Measurements from ENCODE around the gene CHST11. TPM values are rescaled to one million over a fixed set of nuclear protein-coding genes. Genes with fewer than 3 reads are reported as not detected.

The CHST11 gene
- total and polyA plus RNA-seq, 9 donors: 4.0 to 39.9 (median 20.1) TPM

DNA sequence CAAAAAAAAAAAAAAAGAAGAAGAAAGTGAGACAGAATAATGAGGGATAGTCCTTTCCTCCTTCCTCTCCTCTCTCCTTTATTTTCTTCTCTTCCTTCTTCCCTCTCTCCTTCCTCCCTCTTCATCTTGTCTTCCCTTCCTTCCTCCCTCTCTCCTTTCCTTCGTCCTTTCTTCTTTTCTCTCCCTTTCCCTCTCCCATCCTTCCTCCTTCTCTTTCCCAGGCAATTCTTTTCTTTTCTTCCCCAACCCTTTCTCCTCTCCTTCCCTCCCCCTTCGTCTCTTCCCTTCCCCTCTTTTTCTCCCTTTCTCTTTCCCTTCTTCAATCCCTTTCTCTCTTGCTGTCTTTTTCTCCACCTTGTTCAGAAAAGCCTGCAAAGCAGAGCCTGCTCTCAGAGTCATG is 3.6 kb upstream of the CHST11 start:
- no peak overlapping the region for H3K27ac ChIP-seq
- WGBS, 3 donors: 92 to 95% (median 94%) methylated on average over 2 of the region's 2 CpGs
- TF ChIP-seq POLR2A (IDR thresholded peaks at IDR 0.05) (no peak), EP300 (IDR thresholded peaks at IDR 0.05) (no peak)
- TF ChIP-seq, protein P1, sequence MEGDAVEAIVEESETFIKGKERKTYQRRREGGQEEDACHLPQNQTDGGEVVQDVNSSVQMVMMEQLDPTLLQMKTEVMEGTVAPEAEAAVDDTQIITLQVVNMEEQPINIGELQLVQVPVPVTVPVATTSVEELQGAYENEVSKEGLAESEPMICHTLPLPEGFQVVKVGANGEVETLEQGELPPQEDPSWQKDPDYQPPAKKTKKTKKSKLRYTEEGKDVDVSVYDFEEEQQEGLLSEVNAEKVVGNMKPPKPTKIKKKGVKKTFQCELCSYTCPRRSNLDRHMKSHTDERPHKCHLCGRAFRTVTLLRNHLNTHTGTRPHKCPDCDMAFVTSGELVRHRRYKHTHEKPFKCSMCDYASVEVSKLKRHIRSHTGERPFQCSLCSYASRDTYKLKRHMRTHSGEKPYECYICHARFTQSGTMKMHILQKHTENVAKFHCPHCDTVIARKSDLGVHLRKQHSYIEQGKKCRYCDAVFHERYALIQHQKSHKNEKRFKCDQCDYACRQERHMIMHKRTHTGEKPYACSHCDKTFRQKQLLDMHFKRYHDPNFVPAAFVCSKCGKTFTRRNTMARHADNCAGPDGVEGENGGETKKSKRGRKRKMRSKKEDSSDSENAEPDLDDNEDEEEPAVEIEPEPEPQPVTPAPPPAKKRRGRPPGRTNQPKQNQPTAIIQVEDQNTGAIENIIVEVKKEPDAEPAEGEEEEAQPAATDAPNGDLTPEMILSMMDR (IDR thresholded peaks at IDR 0.05): no peak
- H3K9me3 ChIP-seq: no peaks in the 10 kb centered on the region
- intact Hi-C loops (cut with DNase I): loop anchor here in 1 of 4 donors (10.0 kb wide), 1 partner anchor 412 kb away; no protein-coding TSS in a partner anchor
- H3K4me1 ChIP-seq (ENCODE audit: insufficient read depth): no peaks in the 10 kb centered on the region
- no peak overlapping the region for H3K4me3 ChIP-seq
- DNase-seq: no peak
- H3K36me3 ChIP-seq: no peaks in the 10 kb centered on the region
- H3K27me3 ChIP-seq: no peaks in the 10 kb centered on the region

- Histone ChIP-seq H3K27me3 (no peaks in the 10 kb centered on the region), H3K4me3 (no peak overlapping the region), H3K27ac (no peak overlapping the region), H3K9me3 (no peaks in the 10 kb centered on the region), H3K4me1 (ENCODE audit: insufficient read depth) (no peaks in the 10 kb centered on the region), H3K36me3 (no peaks in the 10 kb centered on the region)
- no peak for DNase-seq
- WGBS, 3 donors: 90 to 100% (median 97%) methylated on average over 1 of the region's 1 CpG
- TF ChIP-seq EP300 (IDR thresholded peaks at IDR 0.05) (no peak), POLR2A (IDR thresholded peaks at IDR 0.05) (no peak)
- TF ChIP-seq, protein P1 (IDR thresholded peaks at IDR 0.05): no peak
- intact Hi-C loops (cut with DNase I): loop anchor here in 1 of 4 donors (10.0 kb wide), 1 partner anchor 410 kb away; no protein-coding TSS in a partner anchor
Observed at GRCh38 chr12:104454997-104455396, 1.8 kb upstream of the CHST11 start.

DNA sequence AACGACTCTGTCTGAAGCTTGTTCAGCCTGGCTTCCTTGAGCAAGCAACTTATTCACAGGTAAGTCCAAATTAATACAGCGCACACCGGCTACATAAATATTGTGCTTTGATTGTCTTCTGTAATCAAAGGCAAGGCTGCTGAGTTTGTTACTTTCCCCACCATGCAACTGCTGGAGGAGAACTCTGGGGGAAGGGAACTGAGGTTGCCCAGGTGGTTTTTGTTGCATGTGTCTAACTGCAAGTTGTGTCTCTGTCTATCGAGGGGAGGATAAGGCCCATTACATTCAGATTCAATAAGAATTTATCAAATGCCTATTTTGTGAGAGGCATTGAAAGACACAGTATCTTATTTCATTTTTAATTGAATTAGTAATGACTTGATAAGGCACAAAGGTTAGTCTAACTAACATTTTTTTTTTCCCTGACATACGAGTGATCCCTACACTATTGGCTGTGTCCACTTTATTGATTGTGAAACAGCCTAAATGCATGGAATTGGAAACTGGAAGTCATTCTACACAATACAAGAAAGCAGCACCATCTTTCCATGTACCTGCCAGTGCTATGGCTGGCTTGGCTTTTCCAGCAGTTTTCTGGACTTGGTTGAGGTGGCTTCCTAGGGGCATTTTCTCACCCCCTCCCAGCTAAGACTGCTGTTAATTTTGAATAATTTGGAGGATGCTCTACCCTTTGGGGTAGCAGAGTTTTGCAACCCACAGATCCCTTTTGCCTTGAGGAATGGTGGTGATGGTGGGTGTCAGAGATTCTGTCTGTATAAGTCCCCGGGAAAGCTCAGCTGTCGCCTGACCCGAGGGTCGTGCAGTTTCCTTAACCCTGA is 951 bp upstream of the CHST11 start:
- no peaks in the 10 kb centered on the region for H3K4me1 ChIP-seq (ENCODE audit: insufficient read depth)
- no peaks in the 10 kb centered on the region for H3K36me3 ChIP-seq
- H3K4me3 ChIP-seq: peak overlapping the region; percentile 72
- TF ChIP-seq EP300 (IDR thresholded peaks at IDR 0.05): no peak
- no peak for DNase-seq
- H3K9me3 ChIP-seq: no peaks in the 10 kb centered on the region
- WGBS, 3 donors: 32 to 37% (median 33%) methylated on average over 9 of the region's 9 CpGs
- no peak overlapping the region for H3K27ac ChIP-seq
- intact Hi-C loops (cut with DNase I): loop anchor here in 1 of 4 donors (10.0 kb wide), 1 partner anchor 409 kb away; no protein-coding TSS in a partner anchor
- H3K27me3 ChIP-seq: no peaks in the 10 kb centered on the region

DNA sequence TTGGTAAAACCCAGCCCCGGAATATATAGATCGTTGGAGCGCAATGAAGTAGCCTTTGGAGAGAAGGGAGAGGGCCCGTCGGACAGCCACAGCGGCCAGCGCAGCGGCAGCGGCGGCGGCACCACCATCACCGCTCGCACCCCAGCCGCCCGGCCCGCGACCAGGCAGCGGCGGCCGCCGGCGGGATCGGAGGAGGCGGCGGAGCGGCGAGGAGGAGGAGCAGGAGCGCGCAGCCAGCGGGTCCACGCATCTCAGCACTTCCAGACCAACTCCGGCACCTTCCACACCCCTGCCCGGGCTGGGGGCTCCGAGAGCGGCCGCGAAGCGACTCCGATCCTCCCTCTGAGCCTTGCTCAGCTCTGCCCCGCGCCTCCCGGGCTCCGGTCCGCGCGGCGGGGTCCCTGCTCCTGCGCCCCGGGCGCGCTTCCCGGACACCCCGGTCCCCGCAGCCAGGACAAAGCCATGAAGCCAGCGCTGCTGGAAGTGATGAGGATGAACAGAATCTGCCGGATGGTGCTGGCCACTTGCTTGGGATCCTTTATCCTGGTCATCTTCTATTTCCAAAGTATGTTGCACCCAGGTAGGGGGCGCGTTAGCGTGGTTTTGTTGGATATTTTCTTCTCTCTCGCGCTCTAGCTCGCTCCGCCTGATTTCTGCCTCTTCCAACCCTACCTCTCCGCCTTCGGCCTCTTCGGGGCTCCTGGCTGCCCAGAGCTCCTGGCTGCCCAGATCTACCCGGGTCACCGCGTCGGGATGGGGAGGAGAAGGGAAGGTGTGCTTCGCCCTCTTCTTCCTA is 400 bp downstream of the CHST11 start:
- Histone ChIP-seq H3K27ac (peak overlapping the region; percentile 39 to 57), H3K4me1 (ENCODE audit: insufficient read depth) (no peaks in the 10 kb centered on the region), H3K27me3 (no peaks in the 10 kb centered on the region), H3K4me3 (peak overlapping the region; percentile 72), H3K36me3 (no peaks in the 10 kb centered on the region), H3K9me3 (no peaks in the 10 kb centered on the region)
- intact Hi-C loops (cut with DNase I): loop anchor here in 1 of 4 donors (10.0 kb wide), 1 partner anchor 408 kb away; no protein-coding TSS in a partner anchor
- TF ChIP-seq, protein P1 (IDR thresholded peaks at IDR 0.05): peak in 2 of 3 donors; percentile 31 to 41
- no peak for TF ChIP-seq EP300 (IDR thresholded peaks at IDR 0.05)
- peak; percentile 24 for TF ChIP-seq POLR2A (IDR thresholded peaks at IDR 0.05)
- peak; percentile 63 to 80 (median 66) for DNase-seq
- WGBS, 3 donors: 0% methylated on average over 59 to 71 of the region's 71 CpGs

All from ovary (tissue), 9 donors.